Forelimb muscle (tissue), 1 donor: ENCODE data around the gene KPNA2. TPM values are rescaled to one million over a fixed set of nuclear protein-coding genes. Genes with fewer than 3 reads are reported as not detected.
"Not testable (repeated sequence)": the region's sequence is repeated elsewhere in the genome, so short reads cannot be mapped to it uniquely, and the experiment has no call there.

Experiments used
- DNase-seq: peaks from one replicate; pipeline ENCODE4 v3.0.0-alpha.2; 2013; ENCODE audit warnings: low read depth
- polyA plus RNA-seq: library from polyadenylated mRNA; unstranded; fragments of 120-200 nt; gene quantifications from one replicate; pipeline ENCODE4 v1.2.1, GENCODE V29; 2013; ENCODE audit not compliant: insufficient read length

The KPNA2 gene
- polyA plus RNA-seq, 1 donor, result 51.4 TPM

GRCh38 chr17:68057531-68057952 is 22.0 kb downstream of the KPNA2 start:
- DNase-seq, result no peak

GRCh38 chr17:68060336-68060735 is 24.8 kb downstream of the KPNA2 start:
- DNase-seq, result no peak

GRCh38 chr17:68061512-68062313 is 26.2 kb downstream of the KPNA2 start:
- DNase-seq, result no peak

- DNase-seq, result not testable (repeated sequence)
Observed at GRCh38 chr17:68065366-68065765, 29.8 kb downstream of the KPNA2 start.

GRCh38 chr17:68068512-68068911 is 33.0 kb downstream of the KPNA2 start:
- not testable (repeated sequence) for DNase-seq

GRCh38 chr17:68070582-68071444 is 35.3 kb downstream of the KPNA2 start:
- not testable (repeated sequence) for DNase-seq

- DNase-seq, result no peak
Observed at GRCh38 chr17:68074279-68074678, 38.7 kb downstream of the KPNA2 start.

- not testable (repeated sequence) for DNase-seq
Observed at GRCh38 chr17:68075953-68076607, 40.5 kb downstream of the KPNA2 start.

- not testable (repeated sequence) for DNase-seq
Observed at GRCh38 chr17:68077498-68077897, 42.0 kb downstream of the KPNA2 start.

GRCh38 chr17:68080411-68081150 is 45.0 kb downstream of the KPNA2 start:
- no peak for DNase-seq

- DNase-seq, result not testable (repeated sequence)
Observed at GRCh38 chr17:68081305-68082265, 46.0 kb downstream of the KPNA2 start.

GRCh38 chr17:68085771-68086381 is 50.3 kb downstream of the KPNA2 start:
- no peak for DNase-seq

GRCh38 chr17:68086666-68087065 is 51.1 kb downstream of the KPNA2 start:
- not testable (repeated sequence) for DNase-seq

- not testable (repeated sequence) for DNase-seq
Observed at GRCh38 chr17:68087131-68087623, 51.6 kb downstream of the KPNA2 start.

- DNase-seq, result no peak
Observed at GRCh38 chr17:68087851-68088250, 52.3 kb downstream of the KPNA2 start.

GRCh38 chr17:68089881-68090280 is 54.3 kb downstream of the KPNA2 start:
- DNase-seq, result no peak

- no peak for DNase-seq
Observed at GRCh38 chr17:68094481-68095078, 59.0 kb downstream of the KPNA2 start.

GRCh38 chr17:68095205-68095811 is 59.8 kb downstream of the KPNA2 start:
- DNase-seq, result no peak

GRCh38 chr17:68096111-68096510 is 60.6 kb downstream of the KPNA2 start:
- no peak for DNase-seq
